CD4-positive, alpha-beta T cell (primary cell): ENCODE data around the gene RBCK1. TPM values are rescaled to one million over a fixed set of nuclear protein-coding genes. Genes with fewer than 3 reads are reported as not detected.
A peak's percentile ranks its signal among the peaks of the same experiment; 100 is the strongest.

Experiments used
- ATAC-seq: fragments of 200-7000 bp; cut with Tn5 transposase; one replicate; pipeline ENCODE4 v1.10.0; 2022; ENCODE audit warnings: mild to moderate bottlenecking; ENCODE audit not compliant: poor library complexity
- CTCF ChIA-PET: fragments of 350-600 bp; sonication (Branson Sonifier 250); formaldehyde crosslinking; loops from one replicate; lab custom pipeline; 2021; ENCODE audit warnings: antibody characterized with exemption, inconsistent platforms; lab: Charles Lee
- POLR2A ChIA-PET: fragments of 350-600 bp; sonication (Branson Sonifier 250); formaldehyde crosslinking; loops from one replicate; lab custom pipeline; 2021; ENCODE audit warnings: antibody characterized with exemption, inconsistent platforms; lab: Charles Lee
- DNase-seq, 14 experiments: peaks; one replicate each; pipeline ENCODE4 v3.0.0-alpha.2; 2013 to 2020; ENCODE audit warnings: mixed read lengths in 2 of 14
- H3K27ac ChIP-seq, 2 donors: one replicate each; pipeline versions ENCODE4 v1.5.1 to v1.7.0; 2013; ENCODE audit warnings: low read length in 2 of 2, low read depth in 1 of 2, mild to moderate bottlenecking in 1 of 2
- H3K27me3 ChIP-seq, 2 experiments: 1 replicate in 1 of 2; 2 replicates in 1 of 2; pipeline versions ENCODE4 v1.6.1 to v1.7.0; 2013; ENCODE audit warnings: low read length in 2 of 2, control low read depth in 1 of 2, mild to moderate bottlenecking in 1 of 2, moderate library complexity in 1 of 2; ENCODE audit not compliant: insufficient read depth in 2 of 2, control insufficient read depth in 1 of 2
- H3K36me3 ChIP-seq: one replicate; pipeline ENCODE4 v1.6.1; 2013; ENCODE audit warnings: low read length, control low read depth; ENCODE audit not compliant: insufficient read depth
- H3K4me1 ChIP-seq: one replicate; pipeline ENCODE4 v1.6.1; 2013; ENCODE audit warnings: low read length, control low read depth; ENCODE audit not compliant: insufficient read depth
- H3K4me3 ChIP-seq: one replicate; pipeline ENCODE4 v1.5.1; 2013; ENCODE audit warnings: mild to moderate bottlenecking, low read length, moderate library complexity
- H3K9me3 ChIP-seq, 2 experiments: 1 replicate in 1 of 2; 2 replicates in 1 of 2; pipeline versions ENCODE4 v1.6.1 to v1.7.0; 2013; ENCODE audit warnings: low read length in 2 of 2, mild to moderate bottlenecking in 2 of 2, control low read depth in 1 of 2, moderate library complexity in 1 of 2; ENCODE audit not compliant: control insufficient read depth in 1 of 2, insufficient read depth in 1 of 2
- H3K27ac Mint-ChIP-seq: one replicate; pipeline ENCODE4 v1.8.0; 2020; ENCODE audit warnings: mixed read lengths
- H3K27me3 Mint-ChIP-seq: one replicate; pipeline ENCODE4 v1.8.0; 2021; ENCODE audit warnings: mixed read lengths
- H3K36me3 Mint-ChIP-seq: one replicate; pipeline ENCODE4 v1.8.0; 2021; ENCODE audit warnings: low read depth, mixed read lengths
- H3K4me1 Mint-ChIP-seq: one replicate; pipeline ENCODE4 v1.8.0; 2021; ENCODE audit warnings: low read depth, mixed read lengths
- H3K4me3 Mint-ChIP-seq: one replicate; pipeline ENCODE4 v1.8.0; 2020; ENCODE audit warnings: mild to moderate bottlenecking, mixed read lengths
- H3K9me3 Mint-ChIP-seq: one replicate; pipeline ENCODE4 v1.8.0; 2020; ENCODE audit warnings: mixed read lengths
- intact Hi-C, 2 experiments: fragments of 100-400 bp; cut with DNase I in 1 of 2; cut with micrococcal nuclease in 1 of 2; formaldehyde crosslinking; loops; one replicate each; pipeline versions ENCODE4 v1.15.1 to v1.9.0; 2023 to 2025; cut with DNase I, micrococcal nuclease
- total RNA-seq, 174 experiments: library from RNA in 2 of 174; stranded (reverse) in 2 of 174; gene quantifications; one replicate each; pipeline ENCODE4 v1.2.3 and lab custom pipeline; 2021 to 2026
- TF ChIP-seq, protein P1 (sequence below): fragments of 200-600 bp; IDR thresholded peaks from one replicate; pipeline ENCODE4 v1.8.0; 2022; ENCODE audit warnings: antibody characterized with exemption, mild to moderate bottlenecking

RBCK1 gene
- total RNA-seq, 2 experiments from 2014 or later, result 53.3 to 57.3 TPM

DNA sequence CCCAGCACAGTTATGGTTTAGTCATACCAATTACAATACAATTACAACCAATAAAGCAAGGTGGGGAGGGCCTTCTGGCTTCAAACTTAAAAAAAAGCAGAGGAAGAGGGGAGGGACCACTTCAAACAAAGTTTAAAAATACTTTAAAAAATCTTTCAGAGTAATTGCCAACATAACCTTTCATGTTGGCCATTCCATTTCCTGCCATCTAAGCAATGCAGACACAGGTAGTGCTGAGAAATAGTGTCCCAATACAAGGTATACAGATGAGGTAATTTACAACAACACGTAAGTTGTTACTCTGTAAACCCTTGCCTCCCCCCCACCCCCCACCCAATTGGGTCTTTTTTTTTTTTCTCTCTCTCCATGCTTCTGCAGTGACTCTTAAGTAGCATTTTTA is 73.1 kb downstream of the RBCK1 start:
- no peaks in the 10 kb centered on the region for H3K9me3 Mint-ChIP-seq
- no peak overlapping the region for H3K27ac Mint-ChIP-seq
- ATAC-seq, result peak; percentile 38
- POLR2A ChIA-PET, result no interaction called here
- TF ChIP-seq, protein P1, sequence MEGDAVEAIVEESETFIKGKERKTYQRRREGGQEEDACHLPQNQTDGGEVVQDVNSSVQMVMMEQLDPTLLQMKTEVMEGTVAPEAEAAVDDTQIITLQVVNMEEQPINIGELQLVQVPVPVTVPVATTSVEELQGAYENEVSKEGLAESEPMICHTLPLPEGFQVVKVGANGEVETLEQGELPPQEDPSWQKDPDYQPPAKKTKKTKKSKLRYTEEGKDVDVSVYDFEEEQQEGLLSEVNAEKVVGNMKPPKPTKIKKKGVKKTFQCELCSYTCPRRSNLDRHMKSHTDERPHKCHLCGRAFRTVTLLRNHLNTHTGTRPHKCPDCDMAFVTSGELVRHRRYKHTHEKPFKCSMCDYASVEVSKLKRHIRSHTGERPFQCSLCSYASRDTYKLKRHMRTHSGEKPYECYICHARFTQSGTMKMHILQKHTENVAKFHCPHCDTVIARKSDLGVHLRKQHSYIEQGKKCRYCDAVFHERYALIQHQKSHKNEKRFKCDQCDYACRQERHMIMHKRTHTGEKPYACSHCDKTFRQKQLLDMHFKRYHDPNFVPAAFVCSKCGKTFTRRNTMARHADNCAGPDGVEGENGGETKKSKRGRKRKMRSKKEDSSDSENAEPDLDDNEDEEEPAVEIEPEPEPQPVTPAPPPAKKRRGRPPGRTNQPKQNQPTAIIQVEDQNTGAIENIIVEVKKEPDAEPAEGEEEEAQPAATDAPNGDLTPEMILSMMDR, result no peak
- DNase-seq, result peak in 3 of 14 experiments; percentile 25 to 61 (median 28)
- no peaks in the 10 kb centered on the region for H3K27me3 Mint-ChIP-seq
- intact Hi-C loops, result no loop called here
- H3K4me3 Mint-ChIP-seq, result no peak overlapping the region
- Histone ChIP-seq H3K4me3 (no peak overlapping the region), H3K36me3 (peaks cover 34% of the 10 kb centered on the region), H3K4me1 (peaks cover 11% of the 10 kb centered on the region), H3K9me3 (peaks cover 0 to 3% of the 10 kb centered on the region in 2 experiments), H3K27me3 (no peaks in the 10 kb centered on the region), H3K27ac (no peak overlapping the region)
- CTCF ChIA-PET, result interaction anchor here (0.5 to 0.7 kb wide), 2 partner anchors 16 to 127 kb away, joined by 3 read pairs; no protein-coding TSS in a partner anchor
- H3K4me1 Mint-ChIP-seq, result peaks cover 28% of the 10 kb centered on the region
- peaks cover 52% of the 10 kb centered on the region for H3K36me3 Mint-ChIP-seq

Other genes starting within 250 kb of the RBCK1 start
- gene DEFB128, start 218.6 kb upstream of the RBCK1 start, total RNA-seq, result not detected
- gene DEFB129, start 181.0 kb upstream of the RBCK1 start, total RNA-seq, result not detected
- gene DEFB132, start 150.6 kb upstream of the RBCK1 start, total RNA-seq, result not detected
- gene C20orf96, start 117.5 kb upstream of the RBCK1 start, total RNA-seq, result 1 to 10 TPM; 2.4 to 3.3 TPM
- gene ZCCHC3, start 110.7 kb upstream of the RBCK1 start, total RNA-seq, result 10 to 100 TPM; 19.3 to 19.5 TPM
- 10 to 100 TPM; 11.6 to 11.9 TPM for gene SOX12, start 82.7 kb upstream of the RBCK1 start, total RNA-seq
- gene NRSN2, start 61.2 kb upstream of the RBCK1 start, total RNA-seq, result 1 to 10 TPM in 1 of 2 experiments, under 1 TPM in 1; 0.69 to 1.3 TPM
- 1 to 10 TPM; 1.3 to 1.5 TPM for gene TRIB3, start 27.5 kb upstream of the RBCK1 start, total RNA-seq
- gene TBC1D20, start 54.2 kb downstream of the RBCK1 start, total RNA-seq, result 10 to 100 TPM; 15.7 to 16.1 TPM
- gene CSNK2A1, start 135.5 kb downstream of the RBCK1 start, total RNA-seq, result 10 to 100 TPM; 55.5 to 56.9 TPM
- not detected for gene TCF15, start 202.0 kb downstream of the RBCK1 start, total RNA-seq
- gene SRXN1, start 244.9 kb downstream of the RBCK1 start, total RNA-seq, result 1 to 10 TPM; 1.2 to 1.4 TPM